SK-N-MC (cell line): ENCODE measurements around the gene NAB2.

Experiments
- DNase-seq: peaks from one replicate; pipeline ENCODE4 v3.0.0-alpha.2; 2011; ENCODE audit warnings: low read depth, low spot score
- H3K27ac ChIP-seq: fragments of 200-600 bp; sonication (generic); 2 replicates; pipeline ENCODE4 v1.5.1; 2016; ENCODE audit warnings: mixed run types
- H3K36me3 ChIP-seq: fragments of 200-600 bp; sonication (generic); 2 replicates; pipeline ENCODE4 v1.6.1; 2017; ENCODE audit warnings: antibody characterized with exemption, low read length, mixed read lengths; ENCODE audit not compliant: insufficient read depth
- H3K4me3 ChIP-seq: fragments of 200-600 bp; sonication (generic); 2 replicates; pipeline ENCODE4 v1.5.1; 2016
- H3K9ac ChIP-seq: fragments of 200-600 bp; sonication (generic); 2 replicates; pipeline ENCODE4 v1.8.0; 2017; ENCODE audit warnings: mixed run types, mixed read lengths; ENCODE audit not compliant: insufficient read length
- H3K9me3 ChIP-seq: fragments of 200-600 bp; sonication (generic); 2 replicates; pipeline ENCODE4 v1.6.1; 2017; ENCODE audit warnings: low read depth, mild to moderate bottlenecking, antibody characterized with exemption, low read length, moderate library complexity, mixed read lengths
- EZH2 ChIP-seq: fragments of 200-600 bp; sonication (generic); IDR thresholded peaks from one replicate; pipeline ENCODE4 v1.6.1; 2017; ENCODE audit warnings: antibody characterized with exemption
- FOXP2 ChIP-seq: optimal IDR thresholded peaks from 2 replicates; pipeline ENCODE3; 2011; ENCODE audit warnings: mild to moderate bottlenecking, moderate library complexity; ENCODE audit not compliant: insufficient read depth; ENCODE audit errors: extremely low read length, control extremely low read depth
- POLR2AphosphoS5 ChIP-seq: IDR thresholded peaks from 2 replicates; pipeline ENCODE4 v1.6.1; 2012; ENCODE audit warnings: mild to moderate bottlenecking, low read depth, low read length, borderline replicate concordance

NAB2 gene

DNA sequence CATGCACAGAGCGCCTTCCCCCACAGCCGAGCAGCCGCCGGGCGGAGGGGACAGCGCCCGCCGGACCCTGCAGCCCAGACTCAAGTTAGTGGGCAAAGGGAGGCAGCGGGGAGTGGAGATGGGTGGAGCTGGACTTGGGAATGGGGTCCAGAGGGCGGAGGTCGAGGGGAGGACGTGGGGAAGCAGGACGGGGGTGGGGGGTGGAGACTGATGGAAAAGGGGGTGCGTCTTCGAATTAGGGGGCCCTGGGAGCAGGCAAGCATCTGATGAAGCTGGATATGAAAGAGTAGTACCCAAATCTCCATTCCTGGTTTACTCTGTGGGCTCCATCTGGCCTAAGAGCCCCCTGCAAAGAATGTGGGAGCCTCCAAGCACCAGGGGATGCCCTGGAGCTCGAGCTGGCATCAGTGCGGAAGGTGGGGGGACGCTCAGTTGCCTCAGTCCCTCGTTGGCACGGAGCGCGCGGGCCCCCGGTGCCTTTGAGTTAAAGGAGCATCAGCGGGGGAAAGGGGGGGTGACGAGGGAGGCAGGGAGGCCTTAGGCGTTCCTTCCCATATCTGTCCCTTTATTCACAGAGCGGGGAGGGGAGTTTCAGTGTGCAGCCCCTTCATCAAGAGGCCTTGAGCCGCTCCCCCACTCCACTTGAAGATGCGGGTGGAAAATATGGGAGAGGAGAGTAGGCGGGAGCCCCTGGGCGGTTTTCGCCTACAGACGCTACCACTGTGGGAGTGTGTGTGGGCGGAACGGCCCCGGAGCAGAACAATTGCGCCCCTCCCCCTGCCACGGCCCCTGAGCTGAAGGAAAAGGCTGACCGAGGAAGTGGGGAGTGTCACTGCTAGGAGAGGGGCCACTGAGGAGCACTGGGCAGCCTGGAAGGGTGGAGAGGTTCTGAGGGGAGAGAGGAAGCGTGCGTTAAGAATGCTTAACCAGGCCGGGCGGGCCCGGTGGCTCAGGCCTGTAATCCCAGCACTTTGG, 644 bp downstream of the NAB2 start:
- no peaks in the 10 kb centered on the region for H3K9me3 ChIP-seq
- H3K4me3 ChIP-seq = peak overlapping the region; percentile 96
- TF ChIP-seq POLR2AphosphoS5 (peak; percentile 38; the same call in 1 of the 2 replicates), FOXP2 (no peak), EZH2 (no peak)
- H3K36me3 ChIP-seq = peaks cover 36% of the 10 kb centered on the region
- DNase-seq = no peak
- H3K9ac ChIP-seq = peak overlapping the region; percentile 76
- H3K27ac ChIP-seq = peak overlapping the region; percentile 67; the same call in 1 of the 2 replicates

DNA sequence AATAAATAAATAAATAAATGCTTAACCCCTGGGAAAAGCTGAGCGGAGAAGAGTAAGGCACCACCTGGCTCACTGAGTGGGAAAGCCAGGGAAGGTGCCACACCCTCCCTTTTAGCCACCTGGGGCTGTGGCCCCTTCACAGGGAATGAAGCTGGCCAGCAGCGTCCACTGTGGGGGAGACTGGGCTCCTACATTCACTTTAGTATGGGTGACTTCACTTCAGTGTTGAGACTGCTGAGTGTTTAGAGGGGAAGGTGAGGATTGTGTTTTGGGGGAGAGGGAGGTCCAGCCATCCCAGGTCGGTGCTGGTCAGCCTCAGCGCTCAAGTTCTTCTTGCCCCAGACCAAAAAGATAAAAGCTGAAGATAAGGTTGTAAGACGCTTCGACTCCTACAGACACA, 1.6 kb downstream of the NAB2 start:
- Histone ChIP-seq H3K9me3 (no peaks in the 10 kb centered on the region), H3K4me3 (peak overlapping the region; percentile 65), H3K36me3 (peaks cover 45% of the 10 kb centered on the region), H3K27ac (peak overlapping the region; percentile 19; the same call in 1 of the 2 replicates), H3K9ac (no peak overlapping the region)
- TF ChIP-seq FOXP2 = no peak
- no peak for TF ChIP-seq EZH2
- no peak for TF ChIP-seq POLR2AphosphoS5
- DNase-seq = no peak

DNA sequence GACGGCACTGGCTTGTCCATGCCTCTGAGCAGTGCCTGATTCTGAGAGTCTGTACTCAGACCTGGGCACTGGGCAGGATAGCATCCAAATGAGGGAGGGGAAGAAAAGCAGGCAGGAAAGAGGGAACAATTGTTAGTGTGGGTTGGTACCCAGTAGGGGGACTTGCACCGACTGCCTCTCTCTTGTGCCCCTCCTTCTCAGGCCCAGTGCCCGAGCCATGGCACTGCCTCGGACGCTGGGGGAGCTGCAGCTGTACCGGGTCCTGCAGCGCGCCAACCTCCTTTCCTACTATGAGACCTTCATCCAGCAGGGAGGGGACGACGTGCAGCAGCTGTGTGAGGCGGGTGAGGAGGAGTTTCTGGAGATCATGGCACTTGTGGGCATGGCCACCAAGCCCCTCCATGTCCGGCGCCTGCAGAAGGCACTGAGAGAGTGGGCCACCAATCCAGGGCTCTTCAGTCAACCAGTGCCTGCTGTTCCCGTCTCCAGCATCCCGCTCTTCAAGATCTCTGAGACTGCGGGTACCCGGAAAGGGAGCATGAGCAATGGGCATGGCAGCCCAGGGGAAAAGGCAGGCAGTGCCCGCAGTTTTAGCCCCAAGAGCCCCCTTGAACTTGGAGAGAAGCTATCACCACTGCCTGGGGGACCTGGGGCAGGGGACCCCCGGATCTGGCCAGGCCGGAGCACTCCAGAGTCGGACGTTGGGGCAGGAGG, 2.2 kb downstream of the NAB2 start:
- peak overlapping the region; percentile 65 for H3K4me3 ChIP-seq
- H3K9ac ChIP-seq = no peak overlapping the region
- no peak for DNase-seq

GRCh38 chr12:57091638-57092528, 3.0 kb downstream of the NAB2 start:
- Histone ChIP-seq H3K9ac (no peak overlapping the region), H3K4me3 (no peak overlapping the region)

More for the DNA sequence above, 2.2 kb downstream of the NAB2 start:
- no peak for TF ChIP-seq EZH2
- TF ChIP-seq POLR2AphosphoS5 = no peak
- TF ChIP-seq FOXP2 = no peak
- Histone ChIP-seq H3K9me3 (no peaks in the 10 kb centered on the region), H3K27ac (peak overlapping the region; percentile 19; the same call in 1 of the 2 replicates), H3K36me3 (peaks cover 48% of the 10 kb centered on the region)

GRCh38 chr12:57092529-57092862, 3.6 kb downstream of the NAB2 start:
- no peak for TF ChIP-seq EZH2
- TF ChIP-seq FOXP2 = no peak
- TF ChIP-seq POLR2AphosphoS5 = no peak
- Histone ChIP-seq H3K9me3 (no peaks in the 10 kb centered on the region), H3K9ac (no peak overlapping the region), H3K27ac (peak overlapping the region; percentile 22; the same call in 1 of the 2 replicates), H3K4me3 (no peak overlapping the region), H3K36me3 (peaks cover 48% of the 10 kb centered on the region)
- DNase-seq = no peak

More at GRCh38 chr12:57091638-57092528, 3.0 kb downstream of the NAB2 start:
- Histone ChIP-seq H3K27ac (no peak overlapping the region), H3K36me3 (peaks cover 48% of the 10 kb centered on the region), H3K9me3 (no peaks in the 10 kb centered on the region)
- no peak for DNase-seq
- TF ChIP-seq POLR2AphosphoS5 (no peak), FOXP2 (no peak), EZH2 (no peak)

- H3K27ac ChIP-seq = peak overlapping the region; percentile 22; the same call in 1 of the 2 replicates
- peaks cover 48% of the 10 kb centered on the region for H3K36me3 ChIP-seq
- H3K4me3 ChIP-seq = no peak overlapping the region
- TF ChIP-seq POLR2AphosphoS5 (no peak), EZH2 (no peak), FOXP2 (no peak)
- H3K9ac ChIP-seq = no peak overlapping the region
- H3K9me3 ChIP-seq = no peaks in the 10 kb centered on the region
- no peak for DNase-seq
Observed at GRCh38 chr12:57092876-57093414, 4.0 kb downstream of the NAB2 start.

GRCh38 chr12:57093415-57094207, 4.7 kb downstream of the NAB2 start:
- no peak overlapping the region for H3K9ac ChIP-seq

More at GRCh38 chr12:57093415-57094207, 4.7 kb downstream of the NAB2 start:
- TF ChIP-seq EZH2 (no peak), POLR2AphosphoS5 (peak; percentile 58; the same call in 1 of the 2 replicates)
- no peaks in the 10 kb centered on the region for H3K9me3 ChIP-seq
- H3K36me3 ChIP-seq = peaks cover 48% of the 10 kb centered on the region
- peak overlapping the region; percentile 48; the same call in 1 of the 2 replicates for H3K27ac ChIP-seq
- DNase-seq = no peak
- no peak overlapping the region for H3K4me3 ChIP-seq
